ENCODE measurements around the gene SPTBN2.

Gene SPTBN2

DNA sequence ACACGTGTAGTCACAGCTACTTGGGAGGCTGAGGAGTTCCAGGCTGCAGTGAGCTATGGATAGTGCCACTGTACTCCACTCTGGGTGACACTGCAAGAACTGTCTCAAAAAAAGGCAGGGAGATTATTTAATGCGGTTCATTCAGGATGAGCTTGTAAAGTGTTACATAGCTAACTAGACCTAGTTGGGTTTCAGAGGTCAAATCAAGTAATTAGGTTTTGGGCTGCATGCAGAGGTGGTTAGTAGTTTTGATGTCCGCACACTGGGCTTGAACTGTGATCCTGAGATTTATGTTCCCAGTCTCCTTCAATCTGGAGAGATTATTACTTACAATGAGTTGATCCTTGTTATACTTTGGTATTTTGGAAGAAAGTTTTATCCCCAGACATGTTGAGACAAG is 92.6 kb downstream of the SPTBN2 start:
- TF ChIP-seq SIN3A (IDR thresholded peaks at IDR 0.05; ENCODE audit: borderline replicate concordance, insufficient read depth, low read length): no peak
- TF ChIP-seq, protein P1, sequence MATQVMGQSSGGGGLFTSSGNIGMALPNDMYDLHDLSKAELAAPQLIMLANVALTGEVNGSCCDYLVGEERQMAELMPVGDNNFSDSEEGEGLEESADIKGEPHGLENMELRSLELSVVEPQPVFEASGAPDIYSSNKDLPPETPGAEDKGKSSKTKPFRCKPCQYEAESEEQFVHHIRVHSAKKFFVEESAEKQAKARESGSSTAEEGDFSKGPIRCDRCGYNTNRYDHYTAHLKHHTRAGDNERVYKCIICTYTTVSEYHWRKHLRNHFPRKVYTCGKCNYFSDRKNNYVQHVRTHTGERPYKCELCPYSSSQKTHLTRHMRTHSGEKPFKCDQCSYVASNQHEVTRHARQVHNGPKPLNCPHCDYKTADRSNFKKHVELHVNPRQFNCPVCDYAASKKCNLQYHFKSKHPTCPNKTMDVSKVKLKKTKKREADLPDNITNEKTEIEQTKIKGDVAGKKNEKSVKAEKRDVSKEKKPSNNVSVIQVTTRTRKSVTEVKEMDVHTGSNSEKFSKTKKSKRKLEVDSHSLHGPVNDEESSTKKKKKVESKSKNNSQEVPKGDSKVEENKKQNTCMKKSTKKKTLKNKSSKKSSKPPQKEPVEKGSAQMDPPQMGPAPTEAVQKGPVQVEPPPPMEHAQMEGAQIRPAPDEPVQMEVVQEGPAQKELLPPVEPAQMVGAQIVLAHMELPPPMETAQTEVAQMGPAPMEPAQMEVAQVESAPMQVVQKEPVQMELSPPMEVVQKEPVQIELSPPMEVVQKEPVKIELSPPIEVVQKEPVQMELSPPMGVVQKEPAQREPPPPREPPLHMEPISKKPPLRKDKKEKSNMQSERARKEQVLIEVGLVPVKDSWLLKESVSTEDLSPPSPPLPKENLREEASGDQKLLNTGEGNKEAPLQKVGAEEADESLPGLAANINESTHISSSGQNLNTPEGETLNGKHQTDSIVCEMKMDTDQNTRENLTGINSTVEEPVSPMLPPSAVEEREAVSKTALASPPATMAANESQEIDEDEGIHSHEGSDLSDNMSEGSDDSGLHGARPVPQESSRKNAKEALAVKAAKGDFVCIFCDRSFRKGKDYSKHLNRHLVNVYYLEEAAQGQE (IDR thresholded peaks at IDR 0.05; ENCODE audit: insufficient read depth in 1 of 2, low read depth in 2 of 2, low read length in 2 of 2): no peak
- TF ChIP-seq TAF1 (IDR thresholded peaks at IDR 0.05; ENCODE audit: borderline replicate concordance, insufficient read depth, low read length): no peak
- no peak for TF ChIP-seq FOXP2 (optimal IDR thresholded peaks at IDR 0.05; ENCODE audit: borderline replicate concordance, extremely low read depth, extremely low read length, insufficient read depth)
- TF ChIP-seq POLR2AphosphoS5 (IDR thresholded peaks at IDR 0.05; ENCODE audit: low read depth, low read length): no peak
